HepG2 (cell line): Measurements from ENCODE around the gene EPHA4. TPM values are rescaled to one million over a fixed set of nuclear protein-coding genes. Genes with fewer than 3 reads are reported as not detected.

Experiments
- ATAC-seq: fragments of 200-7000 bp; cut with Tn5 transposase; 3 replicates; pipeline ENCODE4 v1.9.1; 2020; ENCODE audit warnings: mild to moderate bottlenecking, moderate library complexity
- BruUV-seq: library from RNA; stranded (reverse); fragments of 400-500 nt; replicated peaks from 2 replicates; lab custom pipeline; 2021; lab: Mats Ljungman, UMichigan
- CTCF ChIA-PET: fragments of 300-600 bp; formaldehyde crosslinking; extraction: SDS; loops from one replicate; lab custom pipeline; 2021; ENCODE audit warnings: low total read pairs, inconsistent platforms, low intra/inter-chr PET ratio; lab: Yijun Ruan, JAX
- POLR2A ChIA-PET: fragments of 350-600 bp; sonication (Branson Sonifier 250); formaldehyde crosslinking; loops from one replicate; lab custom pipeline; 2020; ENCODE audit warnings: antibody characterized with exemption, inconsistent platforms; lab: Yijun Ruan, JAX
- DNase-seq: peaks from one replicate; pipeline ENCODE4 v3.0.0-alpha.2; 2015; ENCODE audit warnings: low spot score
- FAIRE-seq: peaks from 3 replicates; lab custom pipeline; 2011; peaks lifted over from hg19 to GRCh38; lab: Jason Lieb, UNC
- H2AFZ ChIP-seq: one replicate; pipeline ENCODE4 v1.6.1; 2011; ENCODE audit warnings: low read length, inconsistent platforms
- H3K27ac ChIP-seq: fragments of 300-600 bp; 3 replicates; pipeline ENCODE4 v1.8.0; 2011; ENCODE audit warnings: mixed run types, mild to moderate bottlenecking, mixed read lengths, low read length, inconsistent platforms; ENCODE audit not compliant: insufficient read depth; ENCODE audit errors: extremely low read length
- H3K27me3 ChIP-seq, 2 experiments: fragments of 200-600 bp in 1 of 2; 2 replicates in 1 of 2; 3 replicates in 1 of 2; pipeline versions ENCODE4 v1.6.0 to v1.8.0; 2011; ENCODE audit warnings: low read length in 2 of 2, mild to moderate bottlenecking in 2 of 2, moderate library complexity in 2 of 2, inconsistent platforms in 1 of 2; ENCODE audit not compliant: insufficient read depth in 2 of 2, control insufficient read depth in 1 of 2
- H3K36me3 ChIP-seq, 2 experiments: fragments of 200-600 bp in 1 of 2; replicated peaks in 1 of 2; 2 replicates in 1 of 2; 3 replicates in 1 of 2; pipeline versions ENCODE4 v1.5.1 to v1.8.0; 2011; ENCODE audit warnings: low read length in 2 of 2, inconsistent platforms in 1 of 2; ENCODE audit not compliant: insufficient read depth in 2 of 2, control insufficient read depth in 1 of 2
- H3K4me1 ChIP-seq: 2 replicates; pipeline ENCODE4 v1.5.1; 2012; ENCODE audit warnings: low read length, inconsistent platforms; ENCODE audit not compliant: insufficient read depth
- H3K4me2 ChIP-seq: 2 replicates; pipeline ENCODE4 v1.6.0; 2011; ENCODE audit warnings: low read depth, low read length, inconsistent platforms
- H3K4me3 ChIP-seq, 3 experiments: fragments of 200-600 bp in 1 of 3; sonication (generic), shearing (Covaris generic) in 1 of 3; replicated peaks in 1 of 3; 2 replicates each; pipeline ENCODE4 v1.5.1; 2011 to 2016; ENCODE audit warnings: low read length in 3 of 3, inconsistent platforms in 2 of 3, low read depth in 2 of 3, mild to moderate bottlenecking in 2 of 3, control low read depth in 1 of 3, mixed read lengths in 1 of 3; ENCODE audit not compliant: insufficient read depth in 1 of 3
- H3K79me2 ChIP-seq: one replicate; pipeline ENCODE4 v1.6.1; 2011; ENCODE audit warnings: low read length, inconsistent platforms; ENCODE audit not compliant: insufficient read depth
- H3K9ac ChIP-seq: 2 replicates; pipeline ENCODE4 v1.6.0; 2011; ENCODE audit warnings: mild to moderate bottlenecking, low read depth, low read length, inconsistent platforms; ENCODE audit not compliant: insufficient read depth
- H3K9me3 ChIP-seq: 2 replicates; pipeline ENCODE4 v1.5.1; 2012; ENCODE audit warnings: mild to moderate bottlenecking, low read length
- H4K20me1 ChIP-seq: 2 replicates; pipeline ENCODE4 v1.6.0; 2011; ENCODE audit warnings: inconsistent platforms, mild to moderate bottlenecking, low read length, moderate library complexity; ENCODE audit not compliant: insufficient read depth
- ADNP ChIP-seq: sonication (generic); formaldehyde crosslinking; IDR thresholded peaks from 2 replicates; pipeline ENCODE4 v1.4.0; 2020; ENCODE audit warnings: missing genetic modification reagents
- IKZF1 ChIP-seq: fragments of 450-650 bp; IDR thresholded peaks from 2 replicates; pipeline ENCODE4 v1.7.1; 2016
- TOPORS ChIP-seq: sonication (generic); formaldehyde crosslinking; IDR thresholded peaks from 2 replicates; pipeline ENCODE4 v1.8.0; 2023; ENCODE audit warnings: mild to moderate bottlenecking, missing genetic modification reagents
- ZNF407 ChIP-seq: sonication (generic); formaldehyde crosslinking; IDR thresholded peaks from one replicate; pipeline ENCODE4 v1.5.1; 2020; ENCODE audit warnings: mild to moderate bottlenecking, missing genetic modification reagents; ENCODE audit errors: not compliant biosample characterization
- WGBS: methylation state at CpG from one replicate; pipeline ENCODE4 v1.1.6; 2017; ENCODE audit warnings: low lambda C conversion rate; 5-methylcytosine and 5-hydroxymethylcytosine counted together
- in situ Hi-C: cut with HindIII; loops from 2 replicates; pipeline ENCODE4 v1.10.0; 2017; ENCODE audit warnings: low pct_unique_long_range_greater_than_20kb; ENCODE audit not compliant: extremely low pct_ligation_motif_present
- intact Hi-C: fragments of 100-400 bp; cut with micrococcal nuclease; formaldehyde crosslinking; loops from one replicate; pipeline ENCODE4 v1.10.0; 2022; ENCODE audit not compliant: unreplicated experiment
- polyA plus RNA-seq, 8 experiments: library from polyadenylated mRNA; depleted of rRNA in 3 of 8; stranded (reverse) in 7 of 8; unstranded in 1 of 8; fragments of >200 nt; fragmentation: Illumina TruSeq in 4 of 8; extraction: Trizol in 4 of 8; gene quantifications; 2 replicates each; pipeline versions ENCODE4 v1.2.1 to v1.2.3, GENCODE V29; 2011 to 2016; ENCODE audit warnings: low read depth in 4 of 8, missing spikeins in 1 of 8, mixed read lengths in 1 of 8; ENCODE audit not compliant: insufficient read depth in 1 of 8
- total RNA-seq, 5 experiments: library from RNA; depleted of rRNA; stranded (reverse); fragments of >200 nt; fragmentation: Illumina TruSeq; extraction: Trizol; gene quantifications; 2 replicates each; pipeline ENCODE4 v1.2.3, GENCODE V29; 2016; ENCODE audit warnings: low read depth in 1 of 5

The EPHA4 gene
- total and polyA plus RNA-seq, 2 of the 13 experiments (the other 11 are each of a cell fraction or from before 2014, with no cell fraction given): not detected

DNA sequence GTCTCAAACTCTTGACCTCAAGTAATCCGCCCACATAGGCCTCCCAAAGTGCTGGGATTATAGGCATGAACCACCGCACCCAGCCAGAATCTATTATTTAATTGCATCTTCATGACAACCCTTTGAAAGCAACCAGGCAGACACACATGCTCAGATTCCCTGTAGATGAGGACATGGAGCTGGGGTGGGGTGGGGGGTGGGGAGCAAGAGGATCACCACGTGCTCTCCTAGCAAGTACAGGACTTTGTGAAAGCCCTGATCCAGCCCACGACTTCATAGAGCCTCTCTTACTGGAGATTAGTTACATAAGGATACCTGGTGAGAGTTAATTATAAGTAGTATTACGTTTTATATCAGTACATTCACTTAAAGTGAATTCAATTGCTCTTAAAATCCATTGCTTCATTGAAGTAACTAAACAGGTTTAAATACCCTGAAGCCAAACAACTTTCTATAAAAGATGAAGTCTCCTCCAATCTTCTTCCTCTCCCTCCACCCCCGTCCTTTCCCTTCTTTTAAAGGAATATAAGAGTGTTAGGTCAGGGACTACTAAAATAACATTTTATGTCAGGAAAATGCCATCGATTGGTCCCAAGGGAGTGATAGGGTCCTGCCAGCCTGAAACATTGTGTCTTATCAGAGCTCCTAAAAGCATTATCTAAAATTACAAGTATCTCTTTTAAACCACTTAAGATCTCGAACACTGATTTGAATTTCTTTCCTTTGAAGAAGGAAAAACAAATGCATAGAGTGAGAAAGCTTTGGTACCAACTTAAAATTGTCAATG lies 123.9 kb downstream of the EPHA4 start:
- CTCF ChIA-PET: no interaction called here
- H3K4me1 ChIP-seq: no peaks in the 10 kb centered on the region
- no peaks in the 10 kb centered on the region for H3K9me3 ChIP-seq
- no peak overlapping the region for H3K4me3 ChIP-seq
- no peak overlapping the region for H2AFZ ChIP-seq
- TF ChIP-seq TOPORS (CRISPR knock-in tag): no peak
- no peak for TF ChIP-seq IKZF1
- TF ChIP-seq ADNP (CRISPR knock-in tag): no peak
- peaks cover 0 to 3% of the 10 kb centered on the region in 2 experiments; a peak in 2 of 5 replicates for H3K27me3 ChIP-seq
- H3K36me3 ChIP-seq: no peaks in the 10 kb centered on the region
- no peak for FAIRE-seq
- H3K79me2 ChIP-seq: no peaks in the 10 kb centered on the region
- BruUV-seq: no TSS peak
- intact Hi-C loops: no loop called here
- H3K27ac ChIP-seq: no peak overlapping the region
- ATAC-seq: no peak
- WGBS: 2% methylated on average over 8 of the region's 8 CpGs
- H4K20me1 ChIP-seq: no peaks in the 10 kb centered on the region
- DNase-seq: no peak
- POLR2A ChIA-PET: no interaction called here
- H3K9ac ChIP-seq: no peak overlapping the region
- in situ Hi-C loops: no loop called here
- H3K4me2 ChIP-seq: no peak overlapping the region

DNA sequence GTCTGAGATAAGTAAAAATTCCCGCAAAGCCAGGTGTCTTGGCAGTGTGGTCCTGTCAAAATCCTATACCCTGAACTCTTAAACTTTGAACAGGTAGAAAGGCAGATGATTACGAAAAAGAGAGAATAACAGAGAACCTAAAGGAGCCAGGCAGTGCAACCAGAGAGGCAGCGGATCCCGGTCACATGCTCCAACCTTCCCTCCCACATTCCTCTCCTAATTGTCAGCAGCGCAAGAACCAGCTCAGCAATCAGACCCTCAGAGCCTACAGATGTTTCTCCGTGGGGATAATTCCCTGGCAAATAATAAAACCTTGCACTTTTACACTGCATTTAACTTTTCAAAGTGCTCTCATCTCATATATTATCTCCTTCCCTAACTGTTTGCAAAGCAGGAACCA lies 124.8 kb downstream of the EPHA4 start:
- ChIA-PET CTCF (no interaction called here), POLR2A (no interaction called here)
- Histone ChIP-seq H3K4me1 (no peaks in the 10 kb centered on the region), H3K9me3 (no peaks in the 10 kb centered on the region), H2AFZ (no peak overlapping the region), H3K79me2 (no peaks in the 10 kb centered on the region), H3K27me3 (peaks cover 0 to 3% of the 10 kb centered on the region in 2 experiments; a peak in 1 of 5 replicates), H3K4me2 (no peak overlapping the region), H3K27ac (no peak overlapping the region), H3K4me3 (no peak overlapping the region), H3K36me3 (no peaks in the 10 kb centered on the region), H3K9ac (no peak overlapping the region), H4K20me1 (no peaks in the 10 kb centered on the region)
- intact Hi-C loops: no loop called here
- in situ Hi-C loops: no loop called here
- ATAC-seq (no peak), FAIRE-seq (no peak), DNase-seq (no peak)
- BruUV-seq: no TSS peak
- 15% methylated on average over 6 of the region's 6 CpGs for WGBS
- no peak for TF ChIP-seq ZNF407 (CRISPR knock-in tag)
